ENCODE data around the gene TRIP4. TPM values are rescaled to one million over a fixed set of nuclear protein-coding genes. Genes with fewer than 3 reads are reported as not detected.

TRIP4 gene
- total RNA-seq, 1 donor from 2014 or later: 23.2 TPM

- Histone ChIP-seq H3K4me3 (no peak overlapping the region), H3K27ac (no peak overlapping the region), H3K9me3 (no peaks in the 10 kb centered on the region), H3K36me3 (peaks cover 14% of the 10 kb centered on the region), H3K27me3 (ENCODE audit: low read depth) (no peaks in the 10 kb centered on the region), H3K4me1 (peaks cover 15% of the 10 kb centered on the region)
- no peak for ATAC-seq
- TF ChIP-seq CTCF (IDR thresholded peaks at IDR 0.05): no peak
- intact Hi-C loops (cut with DNase I): no loop called here
- no peak for DNase-seq
Observed at GRCh38 chr15:64453689-64454037, 66.0 kb downstream of the TRIP4 start.

GRCh38 chr15:64454282-64454681 lies 66.6 kb downstream of the TRIP4 start:
- Histone ChIP-seq H3K4me1 (peaks cover 18% of the 10 kb centered on the region), H3K36me3 (peaks cover 12% of the 10 kb centered on the region), H3K4me3 (no peak overlapping the region), H3K9me3 (no peaks in the 10 kb centered on the region), H3K27ac (no peak overlapping the region), H3K27me3 (ENCODE audit: low read depth) (no peaks in the 10 kb centered on the region)
- DNase-seq (no peak), ATAC-seq (no peak)
- intact Hi-C loops (cut with DNase I): no loop called here
- no peak for TF ChIP-seq CTCF (IDR thresholded peaks at IDR 0.05)

- peaks cover 28% of the 10 kb centered on the region for H3K4me1 ChIP-seq
- no peak for DNase-seq
- H3K4me3 ChIP-seq: no peak overlapping the region
- H3K9me3 ChIP-seq: no peaks in the 10 kb centered on the region
- H3K27me3 ChIP-seq (ENCODE audit: low read depth): no peaks in the 10 kb centered on the region
- intact Hi-C loops (cut with DNase I): no loop called here
- TF ChIP-seq CTCF (IDR thresholded peaks at IDR 0.05): no peak
- no peaks in the 10 kb centered on the region for H3K36me3 ChIP-seq
- no peak overlapping the region for H3K27ac ChIP-seq
- peak in 1 of 2 donors; percentile 10 for ATAC-seq
Observed at GRCh38 chr15:64455961-64456371, 68.3 kb downstream of the TRIP4 start.

GRCh38 chr15:64456634-64457108 lies 69.0 kb downstream of the TRIP4 start:
- Histone ChIP-seq H3K27ac (no peak overlapping the region), H3K27me3 (ENCODE audit: low read depth) (no peaks in the 10 kb centered on the region), H3K4me1 (peaks cover 31% of the 10 kb centered on the region), H3K4me3 (no peak overlapping the region), H3K36me3 (no peaks in the 10 kb centered on the region), H3K9me3 (no peaks in the 10 kb centered on the region)
- ATAC-seq (no peak), DNase-seq (no peak)
- TF ChIP-seq CTCF (IDR thresholded peaks at IDR 0.05): no peak
- intact Hi-C loops (cut with DNase I): no loop called here

- intact Hi-C loops (cut with DNase I): no loop called here
- no peak for TF ChIP-seq CTCF (IDR thresholded peaks at IDR 0.05)
- Histone ChIP-seq H3K27ac (no peak overlapping the region), H3K36me3 (no peaks in the 10 kb centered on the region), H3K4me1 (peaks cover 48% of the 10 kb centered on the region), H3K9me3 (no peaks in the 10 kb centered on the region), H3K27me3 (ENCODE audit: low read depth) (no peaks in the 10 kb centered on the region), H3K4me3 (no peak overlapping the region)
- ATAC-seq: no peak
- no peak for DNase-seq
Observed at GRCh38 chr15:64459066-64459781, 71.6 kb downstream of the TRIP4 start.
